Brain pericyte (primary cell): ENCODE data around the gene YBX3.

Source experiments
- DNase-seq: peaks from one replicate; pipeline ENCODE4 v3.0.0-alpha.2; 2012; ENCODE audit warnings: low read depth, low spot score

Gene YBX3

GRCh38 chr12:10669533-10669932 lies 53.6 kb downstream of the YBX3 start:
- DNase-seq = no peak

GRCh38 chr12:10668526-10668925 lies 54.6 kb downstream of the YBX3 start:
- no peak for DNase-seq

GRCh38 chr12:10667581-10667980 lies 55.5 kb downstream of the YBX3 start:
- DNase-seq = no peak

- DNase-seq = no peak
These were observed 58.6 kb downstream of the YBX3 start for GRCh38 chr12:10664499-10664898.

- DNase-seq = no peak
These were observed 59.3 kb downstream of the YBX3 start for GRCh38 chr12:10663869-10664268.

GRCh38 chr12:10661338-10661737 lies 61.8 kb downstream of the YBX3 start:
- DNase-seq = no peak

- DNase-seq = no peak
These were observed 69.1 kb downstream of the YBX3 start for GRCh38 chr12:10654003-10654402.

GRCh38 chr12:10652192-10652591 lies 70.9 kb downstream of the YBX3 start:
- DNase-seq = no peak
